Smooth muscle cell (in vitro differentiated cells): ENCODE data around the gene EVA1C. TPM values are rescaled to one million over a fixed set of nuclear protein-coding genes. Genes with fewer than 3 reads are reported as not detected.

ENCODE experiments used
- DNase-seq: peaks from one replicate; lab custom pipeline; 2025; ENCODE audit not compliant: unreplicated experiment; lab: John Stamatoyannopoulos, UW
- H2AFZ ChIP-seq: fragments of 200-600 bp; sonication (generic); 2 replicates; pipeline ENCODE4 v1.6.0; 2016; ENCODE audit warnings: antibody characterized with exemption, low read depth, mild to moderate bottlenecking
- H3F3A ChIP-seq: fragments of 200-600 bp; sonication (generic); 2 replicates; pipeline ENCODE4 v1.6.0; 2017; ENCODE audit warnings: antibody characterized with exemption, low read depth
- H3K27ac ChIP-seq: fragments of 200-600 bp; sonication (generic); 2 replicates; pipeline ENCODE4 v1.5.1; 2016; ENCODE audit warnings: low read depth, mild to moderate bottlenecking
- H3K27me3 ChIP-seq: fragments of 200-600 bp; sonication (generic); 2 replicates; pipeline ENCODE4 v1.6.1; 2016; ENCODE audit warnings: low read depth, mild to moderate bottlenecking
- H3K36me3 ChIP-seq: fragments of 200-600 bp; sonication (generic); 2 replicates; pipeline ENCODE4 v1.5.1; 2016; ENCODE audit warnings: low read depth
- H3K4me1 ChIP-seq: fragments of 200-600 bp; sonication (generic); 2 replicates; pipeline ENCODE4 v1.5.1; 2016; ENCODE audit warnings: low read depth
- H3K4me2 ChIP-seq: fragments of 200-600 bp; sonication (generic); 2 replicates; pipeline ENCODE4 v1.6.0; 2016; ENCODE audit warnings: mild to moderate bottlenecking
- H3K4me3 ChIP-seq: fragments of 200-600 bp; sonication (generic); 2 replicates; pipeline ENCODE4 v1.5.1; 2016; ENCODE audit warnings: mild to moderate bottlenecking
- H3K79me2 ChIP-seq: fragments of 200-600 bp; sonication (generic); 2 replicates; pipeline ENCODE4 v1.6.0; 2016; ENCODE audit warnings: low read depth, mild to moderate bottlenecking
- H3K9ac ChIP-seq: fragments of 200-600 bp; sonication (generic); 2 replicates; pipeline ENCODE4 v1.6.0; 2016; ENCODE audit warnings: low read depth
- H3K9me3 ChIP-seq: fragments of 200-600 bp; sonication (generic); replicated peaks from 2 replicates; pipeline ENCODE4 v1.5.1; 2016; ENCODE audit warnings: low read depth
- H4K20me1 ChIP-seq: fragments of 200-600 bp; sonication (generic); 2 replicates; pipeline ENCODE4 v1.6.0; 2016; ENCODE audit warnings: low read depth
- CTCF ChIP-seq: fragments of 200-600 bp; sonication (generic); IDR thresholded peaks from 2 replicates; pipeline ENCODE4 v1.5.1; 2017; ENCODE audit warnings: borderline replicate concordance, mild to moderate bottlenecking, antibody characterized with exemption; ENCODE audit not compliant: insufficient read depth, poor library complexity, severe bottlenecking
- WGBS: methylation state at CpG from one replicate; pipeline ENCODE4 v1.1.7; 2016; ENCODE audit warnings: low lambda C conversion rate; 5-methylcytosine and 5-hydroxymethylcytosine counted together
- polyA plus RNA-seq: library from polyadenylated mRNA; unstranded; fragments of >200 nt; fragmentation: Nextera tagmentation; extraction: Ambion mirVana; gene quantifications from 2 replicates; pipeline ENCODE4 v1.2.1, GENCODE V29; 2016
- total RNA-seq: library from RNA; depleted of rRNA; stranded (reverse); fragments of >200 nt; gene quantifications from 2 replicates; pipeline ENCODE4 v1.2.3, GENCODE V29; 2014

The EVA1C gene
- total and polyA plus RNA-seq, 2 experiments from 2014 or later: 1.9 to 3.7 TPM

GRCh38 chr21:32533053-32533452 is 120.5 kb downstream of the EVA1C start:
- no peaks in the 10 kb centered on the region for H4K20me1 ChIP-seq
- DNase-seq: no peak
- H3K79me2 ChIP-seq: no peaks in the 10 kb centered on the region
- no peak overlapping the region for H3K9ac ChIP-seq
- no peak overlapping the region for H3K4me3 ChIP-seq
- TF ChIP-seq CTCF: no peak
- no peaks in the 10 kb centered on the region for H3K27me3 ChIP-seq
- H3K27ac ChIP-seq: no peak overlapping the region
- H3F3A ChIP-seq: no peaks in the 10 kb centered on the region
- 96% methylated on average over 4 of the region's 4 CpGs for WGBS
- no peak overlapping the region for H3K4me2 ChIP-seq
- H3K36me3 ChIP-seq: no peaks in the 10 kb centered on the region
- no peaks in the 10 kb centered on the region for H3K9me3 ChIP-seq
- H2AFZ ChIP-seq: no peak overlapping the region
- no peaks in the 10 kb centered on the region for H3K4me1 ChIP-seq

GRCh38 chr21:32533611-32534010 is 121.1 kb downstream of the EVA1C start:
- Histone ChIP-seq H3K79me2 (no peaks in the 10 kb centered on the region), H3F3A (no peaks in the 10 kb centered on the region), H3K36me3 (no peaks in the 10 kb centered on the region), H3K9ac (no peak overlapping the region), H3K9me3 (no peaks in the 10 kb centered on the region), H3K4me3 (no peak overlapping the region), H4K20me1 (no peaks in the 10 kb centered on the region), H3K4me1 (no peaks in the 10 kb centered on the region), H3K27ac (no peak overlapping the region), H3K4me2 (no peak overlapping the region), H3K27me3 (no peaks in the 10 kb centered on the region), H2AFZ (no peak overlapping the region)
- WGBS: 95% methylated on average over 7 of the region's 7 CpGs
- no peak for DNase-seq
- no peak for TF ChIP-seq CTCF

GRCh38 chr21:32534113-32534512 is 121.6 kb downstream of the EVA1C start:
- Histone ChIP-seq H3K9ac (no peak overlapping the region), H3K4me3 (no peak overlapping the region), H3K4me2 (no peak overlapping the region), H3K9me3 (no peaks in the 10 kb centered on the region), H3F3A (no peaks in the 10 kb centered on the region), H3K27ac (no peak overlapping the region), H2AFZ (no peak overlapping the region), H3K79me2 (no peaks in the 10 kb centered on the region), H4K20me1 (no peaks in the 10 kb centered on the region), H3K36me3 (no peaks in the 10 kb centered on the region), H3K4me1 (no peaks in the 10 kb centered on the region), H3K27me3 (no peaks in the 10 kb centered on the region)
- no peak for DNase-seq
- TF ChIP-seq CTCF: no peak
- WGBS: 92% methylated on average over 8 of the region's 8 CpGs

GRCh38 chr21:32535612-32536011 is 123.1 kb downstream of the EVA1C start:
- no peaks in the 10 kb centered on the region for H3K9me3 ChIP-seq
- H2AFZ ChIP-seq: no peak overlapping the region
- 90% methylated on average over 7 of the region's 7 CpGs for WGBS
- H3K27ac ChIP-seq: no peak overlapping the region
- no peaks in the 10 kb centered on the region for H4K20me1 ChIP-seq
- H3F3A ChIP-seq: no peaks in the 10 kb centered on the region
- H3K4me3 ChIP-seq: no peak overlapping the region
- no peaks in the 10 kb centered on the region for H3K4me1 ChIP-seq
- DNase-seq: no peak
- H3K27me3 ChIP-seq: no peaks in the 10 kb centered on the region
- H3K4me2 ChIP-seq: no peak overlapping the region
- no peaks in the 10 kb centered on the region for H3K79me2 ChIP-seq
- no peaks in the 10 kb centered on the region for H3K36me3 ChIP-seq
- no peak for TF ChIP-seq CTCF
- H3K9ac ChIP-seq: no peak overlapping the region
